H1 (cell line): ENCODE results near the gene ACOT9. TPM values are rescaled to one million over a fixed set of nuclear protein-coding genes. Genes with fewer than 3 reads are reported as not detected.

Experiments
- CTCF ChIA-PET: fragments of 300-600 bp; sonication (Branson Sonifier 250); formaldehyde crosslinking; loops from one replicate; lab custom pipeline; 2021; ENCODE audit not compliant: partially characterized antibody; lab: Charles Lee
- POLR2A ChIA-PET: fragments of 300-600 bp; sonication (Branson Sonifier 250); formaldehyde crosslinking; loops from one replicate; lab custom pipeline; 2021; ENCODE audit warnings: inconsistent platforms; ENCODE audit not compliant: partially characterized antibody; lab: Charles Lee
- DNase-seq, 2 experiments: peaks; one replicate each; pipeline versions ENCODE4 v3.0.0 to v3.0.0-alpha.2; 2010 to 2022; ENCODE audit warnings: low spot score in 2 of 2, low read depth in 1 of 2, mixed read lengths in 1 of 2
- FAIRE-seq: peaks from 2 replicates; lab custom pipeline; 2011; peaks lifted over from hg19 to GRCh38; lab: Jason Lieb, UNC
- H2AFZ ChIP-seq: 2 replicates; pipeline ENCODE4 v1.8.1; 2012; ENCODE audit warnings: low read length, inconsistent platforms
- H2AK5ac ChIP-seq: 2 replicates; pipeline ENCODE4 v1.6.1; 2013; ENCODE audit warnings: low read depth, low read length
- H2BK120ac ChIP-seq: replicated peaks from 2 replicates; pipeline ENCODE3; 2013; ENCODE audit warnings: low read depth, low read length, inconsistent platforms
- H2BK12ac ChIP-seq: 2 replicates; pipeline ENCODE4 v1.6.1; 2013; ENCODE audit warnings: low read depth, low read length
- H2BK15ac ChIP-seq: 2 replicates; pipeline ENCODE4 v1.6.1; 2013; ENCODE audit warnings: low read length
- H2BK20ac ChIP-seq: 2 replicates; pipeline ENCODE4 v1.6.1; 2013; ENCODE audit warnings: low read length
- H2BK5ac ChIP-seq: 2 replicates; pipeline ENCODE4 v1.6.1; 2013; ENCODE audit warnings: low read depth, low read length
- H3K14ac ChIP-seq: 2 replicates; pipeline ENCODE4 v1.6.1; 2013; ENCODE audit warnings: inconsistent platforms; ENCODE audit not compliant: insufficient read length
- H3K18ac ChIP-seq: 2 replicates; pipeline ENCODE4 v1.6.1; 2013; ENCODE audit warnings: low read length; ENCODE audit errors: extremely low read depth
- H3K23ac ChIP-seq: 2 replicates; pipeline ENCODE4 v1.6.1; 2013; ENCODE audit warnings: inconsistent platforms; ENCODE audit not compliant: insufficient read length
- H3K23me2 ChIP-seq: 2 replicates; pipeline ENCODE4 v1.6.1; 2013; ENCODE audit warnings: low read depth, low read length
- H3K27ac ChIP-seq: 2 replicates; pipeline ENCODE4 v1.6.1; 2011; ENCODE audit warnings: low read depth, low read length, inconsistent platforms
- H3K27me3 ChIP-seq, 4 experiments: replicated peaks in 1 of 4; 1 replicate in 1 of 4; 2 replicates in 3 of 4; pipeline versions ENCODE4 v1.6.1 to v1.8.1; 2011 to 2013; ENCODE audit warnings: low read length in 3 of 4, mild to moderate bottlenecking in 3 of 4, inconsistent platforms in 2 of 4, mixed read lengths in 2 of 4, moderate library complexity in 1 of 4; ENCODE audit not compliant: control insufficient read depth in 3 of 4, insufficient read depth in 3 of 4; ENCODE audit errors: extremely low read depth in 1 of 4
- H3K36me3 ChIP-seq, 4 experiments: 2 replicates each; pipeline versions ENCODE4 v1.6.1 to v1.8.1; 2011 to 2013; ENCODE audit warnings: mild to moderate bottlenecking in 4 of 4, low read length in 3 of 4, moderate library complexity in 2 of 4, control low read depth in 1 of 4, inconsistent platforms in 1 of 4; ENCODE audit not compliant: insufficient read depth in 4 of 4, control insufficient read depth in 2 of 4
- H3K4ac ChIP-seq: replicated peaks from 2 replicates; pipeline ENCODE3; 2013; ENCODE audit warnings: low read length, low read depth, mixed read lengths, inconsistent platforms; ENCODE audit not compliant: insufficient read length
- H3K4me1 ChIP-seq, 4 experiments: replicated peaks in 1 of 4; 1 replicate in 1 of 4; 2 replicates in 3 of 4; pipeline versions ENCODE4 v1.6.1 to v1.8.1; 2011 to 2013; ENCODE audit warnings: low read length in 3 of 4, inconsistent platforms in 2 of 4, mixed read lengths in 1 of 4; ENCODE audit not compliant: insufficient read depth in 4 of 4, control insufficient read depth in 3 of 4
- H3K4me2 ChIP-seq, 2 experiments: 2 replicates each; pipeline versions ENCODE4 v1.6.1 to v1.8.1; 2011 to 2013; ENCODE audit warnings: low read depth in 2 of 2, low read length in 2 of 2, control low read depth in 1 of 2, inconsistent platforms in 1 of 2, mild to moderate bottlenecking in 1 of 2; ENCODE audit not compliant: insufficient read depth in 1 of 2
- H3K4me3 ChIP-seq, 4 experiments: fragments of 200-600, 300-600 bp in 1 of 4; sonication (generic), shearing (Covaris generic), sonication (Bioruptor Twin) in 1 of 4; 2 replicates each; pipeline versions ENCODE4 v1.5.1 to v1.8.1; 2011 to 2016; ENCODE audit warnings: low read length in 4 of 4, low read depth in 3 of 4, control low read depth in 2 of 4, inconsistent platforms in 2 of 4, mild to moderate bottlenecking in 2 of 4, mixed read lengths in 1 of 4, moderate library complexity in 1 of 4; ENCODE audit not compliant: insufficient read depth in 2 of 4; ENCODE audit errors: extremely low read depth in 1 of 4
- H3K56ac ChIP-seq: replicated peaks from 2 replicates; pipeline ENCODE3; 2013; ENCODE audit warnings: low read depth, mild to moderate bottlenecking, mixed read lengths, low read length, inconsistent platforms; ENCODE audit not compliant: insufficient read length
- H3K79me1 ChIP-seq: 2 replicates; pipeline ENCODE4 v1.6.1; 2013; ENCODE audit warnings: low read depth, low read length, control low read depth
- H3K79me2 ChIP-seq, 2 experiments: 2 replicates each; pipeline versions ENCODE4 v1.6.1 to v1.8.1; 2012 to 2013; ENCODE audit warnings: low read length in 2 of 2, mild to moderate bottlenecking in 2 of 2, inconsistent platforms in 1 of 2; ENCODE audit not compliant: insufficient read depth in 2 of 2, control insufficient read depth in 1 of 2
- H3K9ac ChIP-seq, 4 experiments: replicated peaks in 1 of 4; 1 replicate in 1 of 4; 2 replicates in 3 of 4; pipeline versions ENCODE4 v1.6.1 to v1.8.1; 2011 to 2013; ENCODE audit warnings: low read depth in 3 of 4, low read length in 3 of 4, control low read depth in 2 of 4, mild to moderate bottlenecking in 2 of 4, moderate library complexity in 2 of 4, inconsistent platforms in 1 of 4; ENCODE audit errors: extremely low read depth in 1 of 4
- H3K9me3 ChIP-seq, 2 experiments: 2 replicates each; pipeline versions ENCODE4 v1.6.1 to v1.8.1; 2012 to 2013; ENCODE audit warnings: mild to moderate bottlenecking in 2 of 2, moderate library complexity in 2 of 2, control low read depth in 1 of 2, inconsistent platforms in 1 of 2, low read depth in 1 of 2, low read length in 1 of 2, mixed read lengths in 1 of 2; ENCODE audit not compliant: insufficient read depth in 2 of 2
- H4K20me1 ChIP-seq, 2 experiments: replicated peaks in 1 of 2; 2 replicates each; pipeline versions ENCODE3 to v1.8.1; 2011 to 2013; ENCODE audit warnings: inconsistent platforms in 2 of 2, low read length in 2 of 2, mild to moderate bottlenecking in 1 of 2; ENCODE audit not compliant: insufficient read depth in 2 of 2, control insufficient read depth in 1 of 2
- H4K5ac ChIP-seq: 2 replicates; pipeline ENCODE4 v1.6.1; 2013; ENCODE audit warnings: low read length, low read depth, mixed read lengths, inconsistent platforms; ENCODE audit not compliant: insufficient read length
- H4K8ac ChIP-seq: 2 replicates; pipeline ENCODE4 v1.8.0; 2013; ENCODE audit warnings: mild to moderate bottlenecking, moderate library complexity, low read length, inconsistent platforms; ENCODE audit not compliant: insufficient read depth; ENCODE audit errors: extremely low read depth
- H4K91ac ChIP-seq: replicated peaks from 2 replicates; pipeline ENCODE3; 2013; ENCODE audit warnings: low read length, mixed read lengths, inconsistent platforms; ENCODE audit not compliant: insufficient read length
- CTCF ChIP-seq, 3 experiments: IDR thresholded peaks; 1 replicate in 2 of 3; 2 replicates in 1 of 3; pipeline versions ENCODE4 v1.5.1 to v1.6.1; 2011; ENCODE audit warnings: low read length in 3 of 3, mild to moderate bottlenecking in 3 of 3, inconsistent platforms in 2 of 3, low read depth in 1 of 3, moderate library complexity in 1 of 3; ENCODE audit not compliant: insufficient read depth in 1 of 3; ENCODE audit errors: control extremely low read depth in 1 of 3
- MAX ChIP-seq: IDR thresholded peaks from 2 replicates; pipeline ENCODE4 v1.6.1; 2012; ENCODE audit warnings: inconsistent platforms
- NRF1 ChIP-seq: IDR thresholded peaks from 2 replicates; pipeline ENCODE4 v1.6.1; 2011; ENCODE audit warnings: mild to moderate bottlenecking, low read depth, low read length, improper control_type of control experiment
- TBP ChIP-seq: IDR thresholded peaks from 2 replicates; pipeline ENCODE4 v1.6.1; 2011; ENCODE audit warnings: low read depth, low read length, improper control_type of control experiment
- WGBS, 2 experiments: shearing (Covaris generic) in 1 of 2; methylation state at CpG; one replicate each; pipeline versions ENCODE4 v1.1.6 to v1.1.7; 2013 to 2015; ENCODE audit warnings: low lambda C conversion rate in 2 of 2, mixed read lengths in 2 of 2, inconsistent platforms in 1 of 2, low coverage in 1 of 2, missing lambda C conversion rate in 1 of 2; ENCODE audit not compliant: insufficient replicate concordance in 2 of 2, insufficient coverage in 1 of 2, insufficient read length in 1 of 2; ENCODE audit errors: extremely low coverage in 1 of 2, missing lambda C conversion rate in 1 of 2; 5-methylcytosine and 5-hydroxymethylcytosine counted together
- polyA plus RNA-seq, 7 experiments: library from polyadenylated mRNA; depleted of rRNA in 3 of 7; stranded (reverse) in 5 of 7; unstranded in 2 of 7; fragments of >200 nt in 5 of 7; fragments of 200-250 nt in 2 of 7; gene quantifications; 1 replicate in 5 of 7; 2 replicates in 1 of 7; 4 replicates in 1 of 7; pipeline versions ENCODE4 v1.2.1 to v1.2.3, GENCODE V29; 2011 to 2013; ENCODE audit warnings: missing spikeins in 2 of 7, mixed read lengths in 2 of 7
- total RNA-seq: library from RNA; stranded (reverse); fragmentation: NEBNext Ultra II Directional; extraction: Animal tissue kit (Norgen Biotek cat#: 25700); gene quantifications from 2 replicates; pipeline ENCODE4 v1.2.1, GENCODE V29; 2021

The ACOT9 gene
- total and polyA plus RNA-seq, 2 of the 8 experiments (the other 6 are each of a cell fraction or from before 2014, with no cell fraction given), result 20.7 to 39.5 TPM

- Histone ChIP-seq H3K18ac (peak overlapping the region; percentile 32), H2BK120ac (no peak overlapping the region), H4K8ac (no peak overlapping the region), H2BK15ac (no peak overlapping the region), H4K91ac (no peak overlapping the region), H3K4me3 (no peak overlapping the region), H3K23me2 (0 out of 2 replicates have a peak, but pooled peaks cover 2% of the 10 kb centered on the region), H3K27me3 (no peaks in the 10 kb centered on the region), H3K27ac (no peak overlapping the region), H3K36me3 (no peaks in the 10 kb centered on the region), H3K56ac (no peak overlapping the region), H4K20me1 (no peaks in the 10 kb centered on the region), H3K9me3 (no peaks in the 10 kb centered on the region), H2AFZ (no peak overlapping the region), H3K4me2 (no peak overlapping the region), H3K79me2 (peaks cover 0 to 15% of the 10 kb centered on the region in 2 experiments; a peak in 2 of 4 replicates), H3K23ac (no peak overlapping the region), H3K14ac (no peak overlapping the region), H2BK12ac (no peak overlapping the region), H3K79me1 (no peaks in the 10 kb centered on the region), H3K4ac (no peak overlapping the region), H2AK5ac (no peak overlapping the region), H4K5ac (no peak overlapping the region), H3K9ac (no peak overlapping the region), H2BK20ac (no peak overlapping the region), H3K4me1 (peaks cover 0 to 17% (median 3%) of the 10 kb centered on the region in 4 experiments; a peak in 5 of 7 replicates), H2BK5ac (no peak overlapping the region)
- 91% methylated on average over 6 of the region's 10 CpGs; no CpG with 5 or more reads in 1 of the 2 experiments for WGBS, 2 experiments
- ChIA-PET CTCF (interaction anchor here (1.0 kb wide), 1 partner anchor 48 kb away, joined by 5 read pairs; no protein-coding TSS in a partner anchor), POLR2A (no interaction called here)
- FAIRE-seq, result no peak
- DNase-seq, result no peak
- TF ChIP-seq NRF1, result no peak
- TF ChIP-seq CTCF (IDR thresholded peaks at IDR 0.05; ENCODE audit: control extremely low read depth in 1 of 3, insufficient read depth in 1 of 3, low read depth in 1 of 3, low read length in 3 of 3), result no peak
- TF ChIP-seq TBP, result no peak
- no peak for TF ChIP-seq MAX
Observed at GRCh38 chrX:23664496-23664895, 78.6 kb downstream of the ACOT9 start.
